T-helper 2 cell treated with Interferon-gamma antibody and Interleukin-4, amounts not matched to agents 100 ng/mL and 5 ng/mL, for 36 hours (primary cell): Measurements from ENCODE around the gene FAM237B. TPM values are rescaled to one million over a fixed set of nuclear protein-coding genes. Genes with fewer than 3 reads are reported as not detected.

Experiments
- intact Hi-C: fragments of 100-400 bp; cut with micrococcal nuclease; formaldehyde crosslinking; loops from one replicate; pipeline ENCODE4 v1.15.1; 2023
- total RNA-seq: library from RNA; stranded (reverse); gene quantifications from 2 replicates; pipeline ENCODE4 v1.2.3, GENCODE V29; 2022

Gene FAM237B
- total RNA-seq, 1 donor from 2014 or later: not detected

- intact Hi-C loops: loop anchor here (1.0 kb wide), 1 partner anchor 144 kb away; the partner anchor contains the start of gene STEAP1
Measured at GRCh38 chr7:90298145-90299038, 22.7 kb downstream of the FAM237B start.

- intact Hi-C loops: no loop called here
Measured at GRCh38 chr7:90290244-90291113, 30.6 kb downstream of the FAM237B start.

DNA sequence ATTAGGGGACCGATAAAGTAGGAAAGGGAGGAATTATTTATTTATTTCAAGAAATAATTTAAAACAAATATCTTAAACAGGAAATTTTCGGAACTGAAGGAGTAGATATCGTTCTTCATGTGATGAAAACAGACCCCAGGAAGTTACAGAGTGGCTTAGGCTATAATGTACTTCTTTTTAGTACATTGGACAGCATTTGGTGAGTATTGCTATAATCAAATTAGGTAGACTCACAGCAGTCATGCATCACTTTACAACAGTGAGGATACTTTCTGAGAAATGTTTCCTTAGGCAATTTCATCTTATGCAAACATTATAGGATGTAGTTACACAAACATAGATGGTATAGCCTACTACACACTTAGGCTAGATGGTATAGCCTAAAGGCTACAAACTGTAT is 33.0 kb downstream of the FAM237B start:
- intact Hi-C loops: no loop called here

DNA sequence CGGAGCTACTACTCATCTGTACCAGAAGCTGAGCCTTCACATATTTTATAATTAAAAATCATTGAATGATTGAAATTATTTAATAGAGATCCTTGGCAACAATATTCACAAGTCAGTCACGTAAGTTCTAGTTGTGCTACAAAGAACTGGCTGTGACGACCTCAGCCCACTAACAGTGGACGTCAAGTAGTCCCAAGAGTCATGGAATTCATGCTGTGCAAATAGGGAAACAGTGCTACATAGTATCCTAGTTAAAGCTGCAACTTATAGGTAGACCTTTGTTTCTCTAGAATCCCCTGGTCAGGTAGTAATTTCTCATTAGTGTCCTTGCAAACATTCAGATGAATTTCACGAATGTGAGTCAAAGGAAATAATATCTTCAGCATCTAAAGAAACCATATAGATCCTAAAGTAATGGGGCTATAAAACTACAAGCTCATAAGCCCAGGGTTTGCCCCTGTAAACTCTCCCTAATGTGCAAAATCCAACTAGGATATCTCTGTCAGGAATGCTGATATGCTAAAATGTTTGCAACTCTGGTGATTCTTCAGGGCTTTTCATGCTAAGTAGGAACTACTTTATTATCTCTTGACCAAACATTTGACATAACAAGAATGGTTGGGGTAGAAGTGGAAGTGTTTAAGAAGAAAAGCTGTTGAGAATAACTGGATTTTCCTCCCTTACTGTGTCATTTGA is 44.9 kb downstream of the FAM237B start:
- intact Hi-C loops: no loop called here

DNA sequence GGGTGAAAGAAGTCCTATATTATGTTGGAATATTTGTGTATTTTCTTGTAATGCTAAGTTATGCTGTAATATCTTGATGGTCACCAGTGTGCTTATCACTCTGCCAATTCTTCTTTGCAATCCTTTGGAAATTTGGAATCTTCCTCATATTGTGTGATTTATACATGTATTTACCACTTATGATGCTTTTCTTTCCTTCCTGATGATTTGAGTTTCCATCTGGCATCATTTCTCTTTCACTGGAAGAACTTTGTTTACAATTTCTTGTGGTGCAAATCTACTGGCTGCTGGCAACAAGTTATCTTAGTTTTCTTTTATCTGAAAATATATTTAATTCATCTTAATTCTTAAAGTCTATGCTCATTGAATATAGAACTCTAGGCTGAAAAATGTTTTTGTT is 46.9 kb downstream of the FAM237B start:
- intact Hi-C loops: no loop called here

DNA sequence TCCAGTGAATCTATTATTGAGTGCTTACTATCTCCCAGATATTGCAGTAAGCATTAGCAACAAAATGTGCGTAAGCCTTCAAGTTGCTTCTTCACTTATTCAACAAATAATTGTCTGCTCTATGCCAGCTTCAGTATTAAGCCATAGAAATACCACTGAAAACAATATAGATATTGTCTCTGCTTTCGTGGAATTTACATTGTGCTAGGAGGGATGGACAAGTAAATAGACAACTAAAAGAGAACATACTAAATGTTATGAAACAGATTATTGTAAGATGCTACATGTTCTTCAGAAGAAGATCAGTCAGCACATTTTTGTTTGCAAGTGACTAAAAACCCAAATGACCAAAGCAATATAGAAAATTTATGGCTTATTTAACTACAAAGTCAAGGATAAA is 48.9 kb downstream of the FAM237B start:
- intact Hi-C loops: no loop called here

GRCh38 chr7:90271753-90272152 is 49.4 kb downstream of the FAM237B start:
- intact Hi-C loops: no loop called here

- intact Hi-C loops: no loop called here
Measured at GRCh38 chr7:90270431-90271178, 50.5 kb downstream of the FAM237B start.

GRCh38 chr7:90269163-90269562 is 51.9 kb downstream of the FAM237B start:
- intact Hi-C loops: no loop called here

DNA sequence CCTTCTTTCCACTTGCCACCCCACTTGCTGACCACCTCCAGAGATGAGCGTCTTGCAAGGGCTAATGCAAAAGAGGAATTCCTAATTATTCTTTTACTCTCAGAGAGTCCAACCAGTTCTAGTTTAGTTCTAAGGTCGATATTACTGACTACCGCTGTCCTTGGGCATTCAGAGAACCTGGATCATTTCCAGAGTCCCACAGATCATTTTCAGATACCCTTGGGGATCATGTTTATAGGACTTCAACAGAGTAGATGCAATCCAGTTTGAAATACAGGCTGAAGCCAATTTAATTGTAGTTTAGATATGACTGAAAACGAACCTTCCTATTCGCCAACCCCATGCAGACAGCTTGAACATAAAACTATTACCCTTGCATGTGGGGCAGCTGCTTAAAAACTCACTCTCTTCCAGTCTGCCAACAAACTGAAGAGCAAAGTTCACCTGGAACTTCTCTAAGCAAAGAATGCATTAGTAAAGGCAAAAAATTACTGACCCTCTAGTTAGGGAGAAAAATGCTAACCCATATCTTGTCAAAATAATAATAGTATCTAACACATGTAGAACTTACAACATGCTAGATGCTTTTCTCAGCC is 53.7 kb downstream of the FAM237B start:
- intact Hi-C loops: no loop called here

DNA sequence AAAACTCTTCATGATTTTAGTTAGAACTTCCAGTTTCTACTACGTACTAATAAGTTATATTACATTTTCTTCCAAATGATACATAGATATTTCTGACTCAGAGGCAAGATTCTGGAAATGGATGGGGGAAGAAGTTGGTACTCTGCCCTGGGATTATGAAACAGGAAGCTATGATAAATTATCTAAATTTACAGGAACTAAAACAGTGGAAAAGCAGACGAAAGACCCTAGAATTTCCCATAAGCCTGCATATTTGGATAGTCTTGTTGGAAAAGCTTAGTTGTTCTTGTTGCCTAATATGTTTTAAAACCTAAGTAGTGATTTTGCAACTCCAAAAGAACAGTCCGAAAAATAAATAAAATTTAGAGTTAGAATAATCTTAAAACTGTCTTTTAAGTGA is 54.3 kb downstream of the FAM237B start:
- intact Hi-C loops: no loop called here

Other genes starting within 250 kb of the FAM237B start
- gene STEAP1, start 166.8 kb downstream of the FAM237B start, total RNA-seq: 0.48 TPM in 1 of 2 replicates, not detected in the other
- 0.02 TPM in 1 of 2 replicates, not detected in the other for gene STEAP2, start 109.6 kb downstream of the FAM237B start, total RNA-seq
- not detected in 2 replicates for gene CFAP69, start 76.1 kb downstream of the FAM237B start, total RNA-seq
- gene GTPBP10, start 25.4 kb upstream of the FAM237B start, total RNA-seq: 25.3 and 27.3 TPM in 2 replicates
- 2.5 and 2.6 TPM in 2 replicates for gene CLDN12, start 82.2 kb upstream of the FAM237B start, total RNA-seq
- gene PTTG1IP2, start 148.3 kb upstream of the FAM237B start, total RNA-seq: not detected in 2 replicates